ENCODE results near the gene MAP3K19.

MAP3K19 gene

DNA sequence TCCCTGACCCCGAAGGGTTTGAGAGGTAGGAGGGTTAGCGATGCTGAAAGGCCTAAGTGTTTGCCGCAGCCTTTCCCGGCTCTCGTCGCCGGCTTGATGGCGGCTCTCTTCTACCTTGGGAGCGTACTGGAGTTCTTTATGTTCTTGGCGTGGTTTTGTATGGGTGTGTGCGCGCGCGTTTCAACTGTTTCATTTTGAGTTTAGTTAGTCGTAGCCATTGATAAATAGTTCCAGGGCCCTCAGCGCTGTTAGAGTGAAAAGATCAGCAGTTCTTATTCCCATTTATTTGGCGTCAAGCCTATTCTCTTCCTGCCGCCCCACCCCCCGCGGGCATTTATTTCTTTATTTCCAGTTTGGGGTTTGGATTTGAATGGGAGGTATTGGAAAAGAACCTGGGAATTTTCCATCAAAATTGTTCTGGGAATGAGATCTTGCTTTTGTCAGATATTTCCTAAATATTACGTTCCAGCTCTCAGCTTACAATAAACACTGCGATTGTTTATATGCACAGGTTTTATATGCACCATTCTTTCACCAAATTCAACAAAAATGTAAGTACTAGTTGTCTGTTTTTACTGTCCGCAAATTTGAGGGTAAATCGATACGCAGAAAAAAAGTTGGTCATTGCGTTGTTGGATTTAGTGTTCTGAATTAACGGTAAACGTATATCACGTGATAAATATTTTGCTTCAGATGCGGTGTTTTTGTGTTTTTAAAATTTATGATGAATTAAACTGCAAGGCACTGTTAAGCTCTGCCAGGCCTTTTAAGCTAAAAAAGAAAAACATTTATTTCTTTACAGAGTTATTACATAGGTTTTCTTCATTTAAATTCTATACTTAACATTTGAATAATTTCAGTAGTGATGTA, 127.7 kb downstream of the MAP3K19 start:
- DNase-seq = peak; percentile 36

DNA sequence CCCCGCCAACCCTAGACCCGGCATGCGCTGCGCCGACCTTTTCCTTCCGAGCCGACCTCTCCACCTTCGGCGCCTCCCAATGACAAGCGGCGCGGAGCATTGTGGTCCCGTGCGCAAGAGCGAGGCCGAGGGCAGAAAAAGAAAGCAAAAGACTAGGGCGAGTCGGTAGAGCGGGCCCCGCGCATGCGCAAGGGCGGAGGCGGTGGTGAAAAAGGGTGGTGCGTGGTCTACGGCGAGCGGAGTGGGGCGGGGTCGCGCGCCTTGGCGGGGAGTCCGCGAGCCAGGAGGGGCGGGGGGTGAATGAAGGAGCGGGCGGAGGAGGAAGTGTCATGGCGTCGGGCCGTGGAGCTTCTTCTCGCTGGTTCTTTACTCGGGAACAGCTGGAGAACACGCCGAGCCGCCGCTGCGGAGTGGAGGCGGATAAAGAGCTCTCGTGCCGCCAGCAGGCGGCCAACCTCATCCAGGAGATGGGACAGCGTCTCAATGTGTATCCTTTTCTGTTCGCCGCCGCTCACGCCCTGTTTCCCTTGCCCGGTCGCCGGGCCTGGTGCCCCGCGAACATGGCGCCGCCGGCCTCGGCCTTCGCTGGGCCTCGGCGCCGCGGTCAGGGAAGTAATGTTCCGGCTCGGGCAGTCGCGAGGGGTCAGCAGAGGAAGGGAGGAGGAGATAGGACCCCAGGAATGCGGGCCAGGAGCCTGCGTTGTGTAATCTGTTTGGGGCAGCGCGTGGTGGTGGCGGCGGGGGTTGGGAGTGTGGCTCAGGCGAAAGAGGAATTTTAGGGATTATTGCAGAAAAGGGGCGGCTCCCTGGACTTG, 128.5 kb downstream of the MAP3K19 start, which contains the start of gene CCNT2:
Gene CCNT2 (plus strand): TSS at position 297 of the 815 bp plus-strand sequence. CDS start 33 bp downstream, at position 330.
- DNase-seq = peak; percentile 100

DNA sequence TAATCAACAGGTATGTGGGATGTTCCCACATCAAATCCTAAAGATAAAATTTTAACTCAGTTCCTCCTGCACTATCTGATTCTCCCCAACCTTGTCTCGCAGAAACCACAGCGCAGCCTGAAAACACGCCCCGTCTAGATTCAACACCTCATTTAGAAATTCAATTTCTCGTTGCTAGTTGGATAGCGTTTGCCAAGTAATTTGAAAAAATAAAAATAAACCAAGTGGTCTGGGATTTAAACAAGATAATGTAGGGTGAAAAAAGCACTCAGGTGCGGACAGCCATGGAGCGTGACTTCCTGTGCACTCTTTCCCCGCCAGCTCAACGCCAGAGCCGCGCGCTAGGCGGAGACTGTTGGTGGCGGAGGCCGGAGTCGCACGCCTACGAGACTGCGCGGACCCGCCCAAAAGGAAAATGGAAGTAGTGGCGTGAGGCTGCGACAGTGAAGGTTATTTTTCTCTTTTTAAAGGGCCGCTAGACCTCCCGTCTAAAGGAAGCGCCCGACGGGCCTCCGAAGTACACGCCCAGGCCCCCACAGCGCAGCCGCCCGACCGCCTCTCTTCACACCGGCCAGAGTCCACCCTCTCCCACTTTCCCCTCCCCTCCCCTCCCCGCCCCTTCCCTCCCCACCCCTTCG, 129.2 kb downstream of the MAP3K19 start:
- DNase-seq = peak; percentile 90

DNA sequence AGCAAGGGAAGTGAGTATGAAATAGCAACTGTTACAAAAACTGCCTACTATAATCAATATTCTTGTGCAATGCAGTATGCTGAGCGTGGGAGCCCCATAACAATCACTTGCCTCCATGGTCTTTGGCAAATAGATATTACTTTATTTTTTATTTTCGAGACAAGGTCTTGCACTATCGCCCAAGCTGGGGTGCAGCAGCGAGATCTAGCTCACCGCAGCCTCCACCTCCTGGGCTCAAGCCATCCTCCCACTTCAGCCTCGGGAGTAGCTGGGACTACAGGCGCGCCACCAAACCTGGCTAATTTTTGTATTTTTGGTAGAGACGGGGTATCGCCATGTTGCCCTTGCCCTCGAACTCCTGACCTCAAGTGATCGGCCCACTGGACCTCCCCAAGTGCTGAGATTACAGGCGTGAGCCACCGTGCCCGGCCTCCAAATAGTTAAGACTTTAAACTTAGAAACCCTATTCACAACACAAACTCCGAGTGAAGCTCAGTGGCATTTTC, 129.8 kb downstream of the MAP3K19 start:
- DNase-seq = no peak

Measured in central memory CD4-positive, alpha-beta T cell (primary cell).